ENCODE measurements around the gene NRAP.

Gene NRAP

DNA sequence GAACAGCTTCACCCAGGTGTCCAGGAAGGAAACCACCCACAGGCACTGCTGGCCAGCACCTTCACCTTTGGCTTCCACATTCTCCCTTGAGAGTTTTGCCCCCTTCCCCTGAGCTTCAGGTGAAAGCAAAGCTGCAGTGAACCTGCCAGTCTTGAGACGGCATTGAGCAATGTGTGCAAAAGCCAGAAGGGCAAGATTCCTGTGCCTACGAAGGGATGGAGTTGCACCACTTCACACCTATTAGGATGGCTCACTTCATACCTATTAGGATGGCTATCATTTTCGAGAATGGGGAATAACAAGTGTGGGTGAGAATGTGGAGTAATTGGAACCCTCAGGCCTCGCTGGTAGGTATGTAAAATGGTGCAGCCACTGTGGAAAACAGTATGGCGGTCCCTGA is 103.8 kb downstream of the NRAP start:
- DNase-seq (ENCODE audit: low read depth, low spot score): no peak

DNA sequence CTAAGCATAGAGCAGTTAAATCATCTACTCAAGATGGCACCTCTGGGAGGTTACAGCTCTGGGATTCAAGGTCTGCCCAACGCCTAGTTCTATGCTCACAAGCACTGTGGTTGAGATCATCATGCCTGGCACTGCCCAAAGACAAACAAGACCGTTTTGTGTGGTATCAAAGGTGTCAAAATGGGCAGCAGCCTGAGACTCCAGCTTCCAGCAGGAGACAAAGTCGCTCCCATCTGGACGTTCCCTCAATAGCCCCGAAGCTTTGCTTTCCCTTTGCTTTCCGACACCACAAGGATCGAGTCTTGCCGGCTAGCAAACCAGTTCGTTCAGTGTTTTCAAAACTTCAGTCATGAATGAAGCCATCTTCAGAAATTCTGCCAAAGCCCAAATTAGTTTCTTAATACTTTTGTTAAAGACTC is 105.9 kb downstream of the NRAP start:
- DNase-seq (ENCODE audit: low read depth, low spot score): no peak

DNA sequence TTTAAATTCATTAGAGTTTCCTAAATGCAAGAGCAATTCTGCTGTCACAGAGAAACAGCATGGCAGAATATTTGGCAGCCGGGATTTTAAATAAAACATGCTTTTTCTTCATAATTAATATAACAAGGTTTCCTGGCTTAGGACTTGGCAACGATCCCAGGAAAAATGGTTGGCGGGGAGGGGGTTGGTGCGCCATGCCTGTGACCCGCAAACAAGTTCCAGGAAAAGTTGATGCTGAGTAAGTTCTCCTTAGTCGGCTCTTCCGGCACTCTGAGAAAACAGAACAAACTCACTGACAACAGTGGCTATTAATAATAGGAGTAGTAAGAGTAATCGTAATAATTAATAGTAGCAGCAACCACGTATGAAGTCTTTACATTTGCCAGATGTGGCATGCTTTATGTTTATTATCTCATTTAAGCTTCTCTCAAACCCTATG is 106.4 kb downstream of the NRAP start:
- no peak for DNase-seq (ENCODE audit: low read depth, low spot score)

DNA sequence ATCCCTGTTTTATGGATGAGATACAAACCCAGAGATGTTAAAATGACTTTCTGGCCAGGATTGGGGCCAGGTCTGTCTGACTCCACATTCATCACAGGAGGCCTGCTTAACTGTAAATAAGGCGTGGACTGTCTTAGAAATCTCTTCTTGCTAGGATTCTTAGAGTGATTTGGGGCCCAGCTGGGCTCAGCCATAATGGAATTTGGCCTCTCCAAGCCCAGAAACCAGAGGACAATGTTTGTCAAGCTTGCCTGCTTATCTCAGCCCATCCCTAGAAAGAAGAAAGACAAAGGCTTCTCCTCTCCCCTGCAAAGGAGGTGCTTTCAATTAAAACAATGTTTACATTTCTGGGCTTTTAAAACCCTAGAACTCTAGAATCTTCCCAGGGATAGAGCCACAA is 108.1 kb downstream of the NRAP start:
- DNase-seq (ENCODE audit: low read depth, low spot score): no peak

DNA sequence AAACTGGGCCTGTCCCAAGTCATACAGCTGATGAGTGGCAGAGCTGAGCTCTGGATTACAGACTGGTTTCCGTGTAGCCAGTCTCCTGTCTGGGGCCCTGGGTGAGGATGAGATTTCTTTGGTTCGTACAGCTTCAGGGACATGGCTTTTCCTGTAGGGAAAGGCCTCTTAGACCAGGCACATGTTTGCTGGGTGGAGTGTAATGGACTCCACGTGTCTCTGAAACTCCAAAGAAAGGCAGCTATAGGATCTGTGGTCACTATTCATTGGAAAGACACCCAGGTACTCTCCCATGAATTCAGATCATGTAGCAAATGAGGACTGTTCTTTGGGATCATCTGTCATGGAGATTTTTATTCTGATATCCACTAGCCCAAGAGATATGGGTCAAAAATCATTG is 108.6 kb downstream of the NRAP start:
- no peak for DNase-seq (ENCODE audit: low read depth, low spot score)

DNA sequence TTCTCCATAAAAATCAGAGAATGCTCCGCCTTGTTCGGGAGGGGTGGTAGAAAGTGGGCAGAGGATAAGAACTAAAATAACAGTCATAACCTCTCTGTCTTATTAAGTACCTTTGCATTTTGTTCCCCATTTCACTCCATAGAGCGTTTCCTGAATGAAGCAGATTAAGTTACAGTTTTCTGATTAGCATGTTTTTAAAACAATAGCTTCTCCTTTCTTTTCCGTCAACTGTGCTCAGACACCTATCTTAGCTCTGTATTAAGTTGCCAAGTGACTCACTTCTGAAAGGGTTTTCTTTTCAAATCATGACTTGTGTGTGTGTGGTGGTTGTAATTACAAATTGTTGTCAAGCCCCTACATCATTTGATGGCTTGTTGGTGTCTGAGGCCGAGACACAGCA is 109.6 kb downstream of the NRAP start:
- peak; percentile 29 for DNase-seq (ENCODE audit: low read depth, low spot score)

DNA sequence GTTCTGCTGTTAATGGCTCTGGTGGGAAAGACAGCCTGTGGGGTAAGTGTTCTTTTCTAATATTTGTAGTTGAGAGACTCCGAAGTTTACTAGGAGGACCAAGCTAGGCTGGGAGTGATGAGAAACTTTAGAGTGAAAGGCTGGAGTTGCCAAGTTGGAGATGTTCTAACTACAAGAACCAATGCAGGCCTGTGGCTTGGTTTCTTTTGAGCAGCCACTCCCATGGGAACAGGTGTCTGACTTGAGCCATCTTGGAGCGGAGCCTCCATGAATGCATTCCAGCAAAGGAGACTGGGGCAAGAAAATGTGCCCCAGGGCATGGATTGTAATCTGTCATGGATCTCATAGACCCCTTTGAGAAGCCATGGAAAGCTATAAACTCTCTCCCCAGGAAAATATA is 110.7 kb downstream of the NRAP start:
- no peak for DNase-seq (ENCODE audit: low read depth, low spot score)

DNA sequence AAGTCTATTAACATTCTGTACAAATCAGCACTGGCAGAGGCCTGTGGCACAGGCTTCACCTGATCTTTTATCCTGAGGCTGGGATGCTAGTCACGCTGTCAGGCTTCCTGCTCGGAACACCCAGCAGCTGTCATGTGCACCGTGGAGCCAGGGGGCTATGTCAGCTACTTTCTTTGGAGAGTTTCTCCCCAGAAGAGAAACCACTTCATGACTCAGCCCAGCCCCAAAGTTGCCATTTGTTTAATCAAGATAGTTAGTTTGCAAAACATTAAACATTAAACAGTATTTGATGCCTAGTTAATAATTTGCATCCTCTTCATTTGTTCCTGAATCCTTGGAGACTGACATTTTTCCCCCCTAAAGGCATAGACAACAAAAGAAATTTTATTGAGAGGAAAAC is 111.1 kb downstream of the NRAP start, which contains the start of gene HABP2:
HABP2 (plus strand) TSS at position 353 of the 400 bp plus-strand sequence. CDS start 69 bp downstream, outside the sequence.
- no peak for DNase-seq (ENCODE audit: low read depth, low spot score)

DNA sequence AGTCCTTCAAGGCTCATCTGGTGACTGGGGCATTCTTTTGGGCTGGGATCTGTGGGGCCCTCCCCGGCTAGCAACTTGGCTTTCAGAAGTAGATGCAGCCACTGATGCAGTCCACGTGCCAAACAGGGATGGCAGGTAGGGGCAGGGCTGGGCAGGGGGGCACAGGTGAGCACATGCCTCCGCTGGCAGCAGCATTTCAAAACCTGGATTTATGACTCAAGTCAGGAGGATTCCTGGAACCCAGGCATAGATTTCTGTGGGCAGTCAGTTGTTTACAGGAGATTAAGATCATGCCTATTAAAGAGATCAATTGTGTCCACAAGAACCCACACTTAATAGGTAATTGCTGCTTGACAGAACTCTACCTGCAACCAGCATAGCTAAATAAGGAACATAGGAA is 111.8 kb downstream of the NRAP start:
- DNase-seq (ENCODE audit: low read depth, low spot score): no peak

DNA sequence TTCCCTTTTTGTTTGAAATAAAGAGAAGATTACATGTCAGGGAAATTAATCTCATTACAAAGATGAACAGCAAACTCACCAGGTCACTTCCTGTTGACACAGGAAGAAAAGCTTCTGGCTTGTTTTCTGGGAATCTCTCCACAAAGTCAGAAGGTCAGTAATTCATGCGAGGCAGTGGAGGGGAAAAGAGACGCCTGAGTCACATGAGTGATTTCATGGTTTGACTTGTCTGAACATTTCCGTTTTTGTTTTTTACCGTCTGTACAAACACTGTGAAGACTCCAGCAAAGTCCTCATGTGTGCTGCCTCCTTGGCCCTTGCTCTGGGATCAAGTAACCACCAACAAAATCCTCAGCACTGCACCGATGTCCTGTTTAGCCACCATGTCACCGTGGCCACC is 113.5 kb downstream of the NRAP start:
- DNase-seq (ENCODE audit: low read depth, low spot score): peak; percentile 35

DNA sequence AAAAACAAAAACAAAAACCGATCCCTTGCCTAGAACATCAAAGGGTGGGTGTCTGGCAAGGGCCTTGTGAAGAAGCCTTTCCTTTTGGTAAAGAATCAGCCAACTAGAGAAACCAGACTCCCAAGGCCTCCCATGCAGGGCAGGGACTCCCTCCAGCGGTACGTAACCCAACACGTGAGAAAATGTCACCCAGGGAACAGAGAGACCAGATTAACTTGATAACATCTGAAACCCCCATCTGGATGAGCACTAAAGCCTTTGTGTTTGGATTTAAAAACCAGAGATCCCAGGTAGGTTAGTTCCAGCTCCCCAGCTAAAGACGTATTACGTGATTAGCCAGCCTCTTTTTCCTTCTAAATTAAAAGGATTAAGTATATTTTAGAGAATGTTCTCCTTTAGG is 114.0 kb downstream of the NRAP start:
- DNase-seq (ENCODE audit: low read depth, low spot score): no peak

DNA sequence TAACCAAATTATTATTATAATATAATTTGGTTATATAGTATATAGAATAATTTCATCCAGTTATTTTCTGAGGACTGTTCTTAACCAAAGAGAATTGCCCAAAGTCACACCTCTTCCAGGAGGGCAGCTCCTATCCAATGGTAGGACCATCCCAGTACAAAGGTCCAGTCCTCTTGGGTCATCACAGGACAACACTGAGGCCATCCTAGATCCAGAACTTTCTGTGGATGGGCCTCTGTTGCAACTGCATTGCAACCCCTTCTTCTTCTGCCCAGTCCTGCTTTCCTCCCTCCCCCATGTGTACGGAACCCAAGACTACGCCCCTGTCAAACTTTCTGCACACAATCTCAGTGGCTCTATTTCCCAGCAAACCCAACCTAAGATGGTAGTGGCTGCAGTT is 116.4 kb downstream of the NRAP start:
- no peak for DNase-seq (ENCODE audit: low read depth, low spot score)

DNA sequence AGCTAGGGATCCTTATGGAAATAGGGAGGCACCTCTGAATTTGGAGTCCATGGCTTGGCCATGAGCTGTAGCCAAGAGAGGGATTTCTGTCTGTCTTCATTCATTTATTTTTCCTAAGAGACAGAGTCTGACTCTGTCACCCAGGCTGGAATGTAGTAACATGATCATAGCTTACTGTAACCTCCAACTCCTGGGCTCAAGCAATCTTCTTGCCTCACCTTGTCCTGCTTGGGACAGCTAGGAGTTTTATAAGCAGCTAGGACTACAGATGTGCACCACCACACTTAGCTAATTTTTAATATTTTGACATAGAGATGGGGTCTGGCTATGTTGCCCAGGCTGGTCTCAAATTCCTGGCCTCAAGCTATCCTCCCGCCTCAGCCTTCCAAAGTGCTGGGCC is 119.4 kb downstream of the NRAP start:
- DNase-seq (ENCODE audit: low read depth, low spot score): no peak

DNA sequence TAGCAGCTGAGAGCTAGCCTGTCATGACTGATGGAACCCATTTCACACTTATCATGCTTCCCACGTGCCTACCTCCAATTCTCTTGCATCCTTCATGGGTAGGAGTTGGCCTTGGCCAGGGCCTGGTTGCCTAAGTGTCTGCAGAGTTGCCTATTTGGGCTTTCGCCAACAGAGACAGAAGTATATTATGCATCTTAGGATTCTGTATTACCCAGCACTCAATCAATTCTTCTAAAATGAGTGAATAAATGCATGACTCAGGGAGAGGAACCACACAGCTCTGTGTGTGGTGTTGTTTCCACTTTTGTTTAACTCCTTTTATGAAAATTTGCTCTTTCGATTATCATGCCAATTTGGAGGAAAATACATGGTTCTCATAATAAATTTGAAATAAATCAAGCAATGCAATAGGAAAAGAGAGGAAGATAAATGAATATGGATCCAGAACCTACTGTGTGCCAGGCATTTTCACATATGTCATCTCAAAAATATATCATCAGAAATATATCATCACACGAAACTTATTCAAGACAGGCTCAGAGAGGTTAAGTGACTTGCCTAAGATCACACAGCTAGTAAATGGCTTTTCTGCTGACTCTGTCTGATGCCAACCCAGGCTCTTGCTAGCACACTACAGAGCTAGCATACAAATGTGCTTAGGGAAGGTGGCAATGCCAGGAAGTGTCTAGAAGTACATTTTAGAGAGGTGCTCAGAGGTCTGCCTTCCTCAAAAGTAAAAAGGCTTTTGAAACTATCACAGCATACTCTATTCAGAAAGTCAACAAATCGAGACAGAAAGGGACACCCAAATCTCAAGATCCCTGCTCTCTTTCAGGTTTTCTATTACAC is 120.5 kb downstream of the NRAP start:
- DNase-seq (ENCODE audit: low read depth, low spot score): no peak

DNA sequence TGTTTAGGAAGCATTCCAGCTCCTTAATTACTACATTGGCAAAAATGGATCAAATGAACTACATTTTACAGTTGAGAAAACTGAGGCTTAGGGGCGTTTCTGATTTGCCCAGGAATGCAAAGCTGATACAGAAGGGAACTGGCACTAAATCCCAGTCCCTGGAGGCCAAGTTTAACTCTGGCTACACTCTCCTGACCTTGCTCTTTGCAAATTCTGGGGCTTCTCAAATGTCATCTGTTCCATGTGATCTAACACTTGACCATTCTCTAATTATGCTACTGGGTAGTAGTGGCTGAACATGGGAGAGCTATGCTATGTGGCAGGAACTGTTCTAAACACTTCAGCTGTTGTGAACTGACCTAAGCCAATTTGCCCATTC is 122.3 kb downstream of the NRAP start:
- no peak for DNase-seq (ENCODE audit: low read depth, low spot score)

DNA sequence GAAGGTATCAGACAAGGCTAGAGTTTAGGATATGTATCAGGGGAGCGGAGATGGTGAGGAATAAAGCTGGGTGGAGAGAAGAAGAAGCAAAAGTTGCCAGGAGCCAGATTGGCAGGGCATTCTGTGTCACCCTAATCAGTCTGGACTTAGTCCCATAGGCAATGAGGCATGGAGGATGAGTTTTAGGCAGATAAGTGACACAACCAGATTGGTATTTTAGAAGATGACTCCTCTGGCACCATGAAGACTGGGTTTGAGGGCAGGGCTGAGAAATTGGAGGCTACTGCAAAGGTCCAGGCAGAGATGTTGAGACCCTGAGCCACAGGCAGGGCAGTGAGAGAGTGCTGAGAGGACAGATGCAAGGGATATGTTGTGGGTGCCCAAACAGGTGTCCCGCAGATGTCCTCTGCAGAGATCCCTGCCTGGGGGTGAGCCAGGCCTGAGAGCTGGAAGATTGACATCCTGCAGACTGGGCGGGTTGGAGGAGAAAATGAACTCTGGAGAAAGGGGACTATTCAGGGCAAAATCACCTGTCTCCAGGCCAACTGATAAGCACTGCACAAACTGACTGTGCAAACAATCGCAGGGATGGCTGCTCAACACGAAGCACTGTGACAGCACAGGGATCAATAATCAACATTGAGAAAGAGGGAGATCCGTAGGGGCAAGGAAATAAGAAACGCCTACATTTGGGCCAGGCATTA is 122.8 kb downstream of the NRAP start:
- DNase-seq (ENCODE audit: low read depth, low spot score): no peak

DNA sequence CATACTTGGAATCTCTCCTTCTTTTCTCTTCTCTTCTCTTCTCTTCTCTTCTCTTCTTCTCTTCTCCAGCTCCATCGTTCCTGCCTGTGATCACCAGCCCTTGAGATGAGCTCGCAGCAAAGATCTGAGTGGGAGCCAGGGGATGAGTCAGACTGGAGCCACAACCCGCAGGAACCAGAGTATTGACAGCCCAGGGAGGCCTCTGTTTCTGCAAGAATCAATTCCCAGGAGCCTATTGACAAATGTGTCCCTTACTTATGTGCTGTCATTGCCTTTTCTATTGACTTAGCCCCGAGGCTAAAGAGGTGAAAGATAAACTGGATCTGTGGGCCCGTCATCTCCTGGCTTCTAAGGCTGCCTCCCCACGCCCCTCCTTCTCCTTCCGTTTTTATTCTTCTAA is 124.1 kb downstream of the NRAP start:
- DNase-seq (ENCODE audit: low read depth, low spot score): peak; percentile 70
